DND-41 (cell line): ENCODE results near the gene TMEM208.

Experiments used
- ATAC-seq: fragments of 200-7000 bp; cut with Tn5 transposase; 3 replicates; pipeline ENCODE4 v1.9.1; 2021; ENCODE audit warnings: low read depth; ENCODE audit not compliant: insufficient read depth
- DNase-seq: peaks from one replicate; pipeline ENCODE4 v3.0.0-alpha.2; 2020
- H2AFZ ChIP-seq: 2 replicates; pipeline ENCODE4 v1.6.0; 2012; ENCODE audit warnings: low read depth, low read length
- H3K27ac ChIP-seq: 2 replicates; pipeline ENCODE4 v1.5.1; 2012; ENCODE audit warnings: low read length, inconsistent platforms
- H3K27me3 ChIP-seq: fragments of 200-600 bp; sonication (generic); 2 replicates; pipeline ENCODE4 v1.6.0; 2012; ENCODE audit warnings: low read length, mild to moderate bottlenecking, inconsistent platforms; ENCODE audit not compliant: insufficient read depth, poor library complexity
- H3K36me3 ChIP-seq: 2 replicates; pipeline ENCODE4 v1.5.1; 2012; ENCODE audit warnings: low read length, inconsistent platforms; ENCODE audit not compliant: insufficient read depth
- H3K4me1 ChIP-seq: 2 replicates; pipeline ENCODE4 v1.5.1; 2012; ENCODE audit warnings: mild to moderate bottlenecking, low read length; ENCODE audit not compliant: insufficient read depth
- H3K4me2 ChIP-seq: 2 replicates; pipeline ENCODE4 v1.6.0; 2012; ENCODE audit warnings: mild to moderate bottlenecking, moderate library complexity, low read length, inconsistent platforms; ENCODE audit not compliant: insufficient read depth
- H3K4me3 ChIP-seq, 2 experiments: fragments of 200-600 bp in 1 of 2; shearing (Covaris generic) in 1 of 2; 2 replicates each; pipeline ENCODE4 v1.5.1; 2012 to 2016; ENCODE audit warnings: inconsistent platforms in 2 of 2, low read length in 2 of 2, mild to moderate bottlenecking in 2 of 2, low read depth in 1 of 2, moderate library complexity in 1 of 2
- H3K79me2 ChIP-seq: 2 replicates; pipeline ENCODE4 v1.6.0; 2012; ENCODE audit warnings: low read length, inconsistent platforms; ENCODE audit not compliant: insufficient read depth
- H3K9ac ChIP-seq: 2 replicates; pipeline ENCODE4 v1.6.0; 2012; ENCODE audit warnings: low read depth, mild to moderate bottlenecking, inconsistent platforms, low read length, moderate library complexity
- H3K9me3 ChIP-seq: 2 replicates; pipeline ENCODE4 v1.5.1; 2012; ENCODE audit warnings: low read length, moderate library complexity, mild to moderate bottlenecking, inconsistent platforms; ENCODE audit not compliant: insufficient read depth, severe bottlenecking
- H4K20me1 ChIP-seq: 2 replicates; pipeline ENCODE4 v1.6.0; 2012; ENCODE audit warnings: low read length; ENCODE audit not compliant: insufficient read depth
- EZH2 ChIP-seq: IDR thresholded peaks from 3 replicates; pipeline ENCODE4 v1.6.1; 2012; ENCODE audit warnings: borderline replicate concordance, low read depth, mild to moderate bottlenecking, moderate library complexity, low read length, inconsistent platforms; ENCODE audit not compliant: severe bottlenecking
- TF ChIP-seq, protein P1 (sequence below): IDR thresholded peaks from 2 replicates; pipeline ENCODE4 v1.5.1; 2012; ENCODE audit warnings: borderline replicate concordance, low read length, moderate library complexity, mild to moderate bottlenecking; ENCODE audit not compliant: poor library complexity, severe bottlenecking; ENCODE audit errors: extremely low read depth

The TMEM208 gene

DNA sequence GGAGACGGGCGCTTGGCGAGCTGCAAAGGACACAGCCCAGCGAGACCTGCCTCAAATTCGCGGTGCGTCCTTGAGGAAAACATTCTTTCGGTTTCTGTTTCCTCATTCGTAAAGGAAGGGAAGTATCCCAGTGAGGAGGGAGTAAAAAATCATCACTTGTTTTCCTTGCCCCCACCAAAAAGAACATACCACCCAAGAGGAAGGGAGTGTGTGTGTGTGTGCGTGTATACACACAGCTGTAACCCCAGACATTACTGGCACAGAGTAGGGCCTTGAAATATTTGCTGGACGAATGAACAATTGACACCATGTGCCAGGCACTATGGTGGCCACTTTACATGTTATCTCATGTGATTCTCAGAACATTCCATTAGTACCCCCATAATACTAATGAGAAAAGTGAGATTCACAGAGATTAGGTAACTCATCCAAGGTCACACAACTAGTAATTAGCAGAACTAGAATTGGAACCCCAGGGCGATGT lies 41.2 kb upstream of the TMEM208 start:
- peak overlapping the region; percentile 99 for H3K4me2 ChIP-seq

DNA sequence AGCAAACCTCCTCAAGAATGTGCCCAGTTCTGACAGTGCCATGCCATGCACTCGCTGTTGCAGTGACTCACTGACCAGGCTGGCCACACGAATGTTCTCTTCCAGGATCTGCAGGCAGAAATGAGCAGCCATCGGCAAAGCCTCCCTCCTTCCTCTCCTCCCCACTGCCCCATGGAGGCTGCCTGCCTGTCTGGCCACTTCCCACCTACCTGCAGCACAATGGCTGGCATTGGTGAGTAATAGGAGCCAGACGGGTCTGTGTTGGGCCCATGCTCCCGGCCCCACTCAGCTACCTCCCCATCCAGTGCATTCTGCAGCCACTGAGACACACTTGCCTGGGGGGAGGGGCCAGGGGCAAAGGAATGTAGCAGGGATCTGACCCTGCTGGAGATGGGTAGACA lies 40.4 kb upstream of the TMEM208 start:
- Histone ChIP-seq H3K4me2 (no peak overlapping the region), H3K79me2 (peaks cover 20% of the 10 kb centered on the region), H3K9ac (no peak overlapping the region), H3K27me3 (no peaks in the 10 kb centered on the region), H3K4me1 (peaks cover 47% of the 10 kb centered on the region), H4K20me1 (peaks cover 3% of the 10 kb centered on the region; the same call in 1 of the 2 replicates), H3K36me3 (no peaks in the 10 kb centered on the region), H3K4me3 (no peak overlapping the region), H3K9me3 (no peaks in the 10 kb centered on the region), H2AFZ (no peak overlapping the region), H3K27ac (no peak overlapping the region)
- TF ChIP-seq EZH2 = no peak
- TF ChIP-seq, protein P1, sequence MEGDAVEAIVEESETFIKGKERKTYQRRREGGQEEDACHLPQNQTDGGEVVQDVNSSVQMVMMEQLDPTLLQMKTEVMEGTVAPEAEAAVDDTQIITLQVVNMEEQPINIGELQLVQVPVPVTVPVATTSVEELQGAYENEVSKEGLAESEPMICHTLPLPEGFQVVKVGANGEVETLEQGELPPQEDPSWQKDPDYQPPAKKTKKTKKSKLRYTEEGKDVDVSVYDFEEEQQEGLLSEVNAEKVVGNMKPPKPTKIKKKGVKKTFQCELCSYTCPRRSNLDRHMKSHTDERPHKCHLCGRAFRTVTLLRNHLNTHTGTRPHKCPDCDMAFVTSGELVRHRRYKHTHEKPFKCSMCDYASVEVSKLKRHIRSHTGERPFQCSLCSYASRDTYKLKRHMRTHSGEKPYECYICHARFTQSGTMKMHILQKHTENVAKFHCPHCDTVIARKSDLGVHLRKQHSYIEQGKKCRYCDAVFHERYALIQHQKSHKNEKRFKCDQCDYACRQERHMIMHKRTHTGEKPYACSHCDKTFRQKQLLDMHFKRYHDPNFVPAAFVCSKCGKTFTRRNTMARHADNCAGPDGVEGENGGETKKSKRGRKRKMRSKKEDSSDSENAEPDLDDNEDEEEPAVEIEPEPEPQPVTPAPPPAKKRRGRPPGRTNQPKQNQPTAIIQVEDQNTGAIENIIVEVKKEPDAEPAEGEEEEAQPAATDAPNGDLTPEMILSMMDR = no peak
- DNase-seq (no peak), ATAC-seq (no peak)

More for the DNA sequence above, 41.2 kb upstream of the TMEM208 start:
- Histone ChIP-seq H3K79me2 (peaks cover 24% of the 10 kb centered on the region), H3K27me3 (no peaks in the 10 kb centered on the region), H3K4me3 (peak overlapping the region in 1 of 2 experiments; percentile 87; a peak in 2 of 4 replicates), H3K9ac (peak overlapping the region; percentile 9; the same call in 1 of the 2 replicates), H3K36me3 (no peaks in the 10 kb centered on the region), H3K4me1 (peaks cover 47% of the 10 kb centered on the region), H4K20me1 (peaks cover 3% of the 10 kb centered on the region; the same call in 1 of the 2 replicates), H3K9me3 (no peaks in the 10 kb centered on the region), H3K27ac (no peak overlapping the region), H2AFZ (peak overlapping the region; percentile 40; the same call in 1 of the 2 replicates)
- ATAC-seq (no peak), DNase-seq (no peak)
- no peak for TF ChIP-seq EZH2
- TF ChIP-seq, protein P1 = no peak

DNA sequence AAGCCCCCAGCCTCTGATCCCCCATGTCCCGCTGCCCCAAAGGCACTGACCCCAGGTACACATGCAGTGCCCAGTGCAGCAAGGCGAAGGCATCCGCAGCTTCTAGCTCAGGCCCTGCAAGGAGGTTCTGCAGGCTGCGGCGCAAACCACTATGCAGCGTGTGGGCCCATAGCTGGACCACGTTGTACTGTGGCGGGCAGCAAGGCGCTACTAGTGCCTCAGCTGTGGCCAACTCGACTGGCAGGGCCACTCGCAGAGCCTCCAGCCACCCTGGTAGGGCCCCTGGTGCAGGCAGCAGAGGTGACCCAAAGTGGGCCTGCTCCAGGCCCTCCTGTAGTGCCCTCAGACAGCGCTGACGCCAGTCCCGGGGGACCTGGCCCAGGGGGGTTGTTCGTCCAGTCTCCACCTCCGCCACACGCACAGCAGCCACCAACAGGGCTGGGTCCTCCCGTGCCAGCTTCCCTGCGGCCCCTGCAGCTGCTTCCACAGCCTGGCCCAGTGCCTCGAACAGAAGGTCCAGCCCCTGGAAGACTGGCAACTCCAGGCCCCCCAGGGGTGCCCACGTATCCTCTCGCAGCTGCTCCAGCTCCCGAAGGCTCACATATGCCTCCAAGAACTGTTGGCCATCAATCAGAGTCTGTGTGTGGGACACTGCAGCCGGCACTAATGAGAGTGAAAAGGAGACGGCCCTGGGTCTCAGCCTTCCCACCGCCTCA lies 39.6 kb upstream of the TMEM208 start:
- Histone ChIP-seq H3K4me3 (no peak overlapping the region), H3K36me3 (peaks cover 2% of the 10 kb centered on the region; the same call in 1 of the 2 replicates), H4K20me1 (peaks cover 3% of the 10 kb centered on the region), H3K9ac (no peak overlapping the region), H3K9me3 (no peaks in the 10 kb centered on the region), H3K27me3 (no peaks in the 10 kb centered on the region), H3K27ac (no peak overlapping the region), H3K79me2 (peaks cover 23% of the 10 kb centered on the region), H3K4me2 (no peak overlapping the region), H2AFZ (no peak overlapping the region), H3K4me1 (peaks cover 43% of the 10 kb centered on the region)
- TF ChIP-seq, protein P1 = no peak
- TF ChIP-seq EZH2 = no peak
- ATAC-seq (no peak), DNase-seq (no peak)
